Testis (tissue), 3 donors: ENCODE results near the gene MS4A15. TPM values are rescaled to one million over a fixed set of nuclear protein-coding genes. Genes with fewer than 3 reads are reported as not detected.

Source experiments
- DNase-seq: peaks from one replicate; pipeline ENCODE4 v3.0.0-alpha.2; 2019
- H3K27ac ChIP-seq, 2 donors: fragments of 200-600 bp; sonication (generic); one replicate each; pipeline ENCODE4 v1.5.1; 2019
- H3K27me3 ChIP-seq: fragments of 200-600 bp; sonication (generic); one replicate; pipeline ENCODE4 v1.5.1; 2019
- H3K36me3 ChIP-seq: fragments of 200-600 bp; sonication (generic); one replicate; pipeline ENCODE4 v1.5.1; 2017; ENCODE audit warnings: low read depth; ENCODE audit errors: missing control alignments
- H3K4me1 ChIP-seq: fragments of 200-600 bp; sonication (generic); one replicate; pipeline ENCODE4 v1.5.1; 2019
- H3K4me3 ChIP-seq, 2 donors: fragments of 200-600 bp; sonication (generic); one replicate each; pipeline ENCODE4 v1.5.1; 2017 to 2019
- H3K9me3 ChIP-seq: fragments of 200-600 bp; sonication (generic); one replicate; pipeline ENCODE4 v1.5.1; 2017
- POLR2A ChIP-seq: fragments of 450-650 bp; IDR thresholded peaks from one replicate; pipeline ENCODE4 v1.6.1; 2017; ENCODE audit warnings: antibody characterized with exemption, mild to moderate bottlenecking, moderate library complexity
- WGBS, 2 donors: methylation state at CpG; one replicate each; pipeline ENCODE4 v1.1.5; 2018; 5-methylcytosine and 5-hydroxymethylcytosine counted together
- intact Hi-C: fragments of 100-400 bp; cut with DNase I; formaldehyde crosslinking; loops from one replicate; pipeline ENCODE4 v1.15.1; 2023; ENCODE audit warnings: low total_unique reads
- polyA plus RNA-seq: library from polyadenylated mRNA; stranded (reverse); fragments of 350-450 nt; fragmentation: Illumina TruSeq; extraction: RNeasy Lipid Tissue Mini Kit (QIAGEN cat#74804); gene quantifications from one replicate; pipeline ENCODE4 v1.2.3, GENCODE V29; 2014; ENCODE audit warnings: low read depth, low replicate concordance; ENCODE audit not compliant: insufficient read depth
- total RNA-seq, 2 donors: library from RNA; depleted of rRNA; stranded (reverse); fragments of >200 nt; gene quantifications; one replicate each; pipeline ENCODE4 v1.2.3, GENCODE V29; 2016
- TF ChIP-seq, protein P1 (sequence below), 3 experiments: fragments of 450-650 bp in 2 of 3; fragments of 200-600 bp in 1 of 3; sonication (generic) in 1 of 3; IDR thresholded peaks; one replicate each; pipeline ENCODE4 v1.5.1; 2016 to 2019; ENCODE audit warnings: antibody characterized with exemption in 3 of 3, mild to moderate bottlenecking in 2 of 3, moderate library complexity in 1 of 3

The MS4A15 gene
- total and polyA plus RNA-seq, 3 donors from 2014 or later = 0.31 to 0.82 (median 0.56) TPM

DNA sequence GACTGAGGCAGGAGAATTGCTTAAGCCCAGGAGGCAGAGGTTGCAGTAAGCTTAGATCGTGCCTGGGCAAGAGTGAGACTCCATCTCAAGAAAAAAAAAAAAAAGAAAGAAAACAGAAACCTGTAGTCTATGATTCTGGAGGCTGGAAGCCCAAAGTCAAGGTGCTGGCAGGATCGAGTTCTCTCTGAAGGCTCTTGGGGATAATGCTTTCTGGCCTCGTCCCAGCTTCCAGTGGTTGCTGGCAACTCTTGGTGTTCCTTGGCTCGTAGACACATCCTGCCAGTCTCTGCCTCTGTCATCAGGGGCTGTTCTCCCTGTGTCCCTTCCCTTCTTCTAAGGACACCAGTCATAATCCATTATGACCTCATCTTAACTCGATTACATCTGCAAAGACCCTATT is 68.5 kb downstream of the MS4A15 start:
- Histone ChIP-seq H3K4me1 (peaks cover 9% of the 10 kb centered on the region), H3K9me3 (no peaks in the 10 kb centered on the region), H3K4me3 (no peak overlapping the region), H3K27ac (no peak overlapping the region), H3K36me3 (no peaks in the 10 kb centered on the region), H3K27me3 (no peaks in the 10 kb centered on the region)
- DNase-seq = no peak
- intact Hi-C loops = no loop called here
- TF ChIP-seq, protein P1, sequence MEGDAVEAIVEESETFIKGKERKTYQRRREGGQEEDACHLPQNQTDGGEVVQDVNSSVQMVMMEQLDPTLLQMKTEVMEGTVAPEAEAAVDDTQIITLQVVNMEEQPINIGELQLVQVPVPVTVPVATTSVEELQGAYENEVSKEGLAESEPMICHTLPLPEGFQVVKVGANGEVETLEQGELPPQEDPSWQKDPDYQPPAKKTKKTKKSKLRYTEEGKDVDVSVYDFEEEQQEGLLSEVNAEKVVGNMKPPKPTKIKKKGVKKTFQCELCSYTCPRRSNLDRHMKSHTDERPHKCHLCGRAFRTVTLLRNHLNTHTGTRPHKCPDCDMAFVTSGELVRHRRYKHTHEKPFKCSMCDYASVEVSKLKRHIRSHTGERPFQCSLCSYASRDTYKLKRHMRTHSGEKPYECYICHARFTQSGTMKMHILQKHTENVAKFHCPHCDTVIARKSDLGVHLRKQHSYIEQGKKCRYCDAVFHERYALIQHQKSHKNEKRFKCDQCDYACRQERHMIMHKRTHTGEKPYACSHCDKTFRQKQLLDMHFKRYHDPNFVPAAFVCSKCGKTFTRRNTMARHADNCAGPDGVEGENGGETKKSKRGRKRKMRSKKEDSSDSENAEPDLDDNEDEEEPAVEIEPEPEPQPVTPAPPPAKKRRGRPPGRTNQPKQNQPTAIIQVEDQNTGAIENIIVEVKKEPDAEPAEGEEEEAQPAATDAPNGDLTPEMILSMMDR (IDR thresholded peaks at IDR 0.05) = no peak
- TF ChIP-seq POLR2A = no peak
- WGBS, 2 donors = 90 to 95% methylated on average over 5 of the region's 5 CpGs

GRCh38 chr11:60825790-60826189 is 69.1 kb downstream of the MS4A15 start:
- no peak for DNase-seq
- WGBS, 2 donors = 95% methylated on average over 6 of the region's 6 CpGs; no CpG with 5 or more reads in 1 of the 2 donors
- Histone ChIP-seq H3K4me1 (peaks cover 9% of the 10 kb centered on the region), H3K9me3 (no peaks in the 10 kb centered on the region), H3K27me3 (no peaks in the 10 kb centered on the region), H3K4me3 (no peak overlapping the region), H3K36me3 (no peaks in the 10 kb centered on the region), H3K27ac (no peak overlapping the region)
- intact Hi-C loops = no loop called here
- TF ChIP-seq, protein P1 (IDR thresholded peaks at IDR 0.05) = no peak
- no peak for TF ChIP-seq POLR2A

Other genes starting within 250 kb of the MS4A15 start
- under 1 TPM in 1 of 2 donors, not detected in 1; 0.55 TPM for gene MS4A13, start 241.5 kb upstream of the MS4A15 start, total RNA-seq
- gene MS4A13, start 241.5 kb upstream of the MS4A15 start, polyA plus RNA-seq = 7.0 TPM
- under 1 TPM; 0.31 to 0.43 TPM for gene MS4A8, start 57.3 kb upstream of the MS4A15 start, total RNA-seq
- 3.3 TPM for gene MS4A8, start 57.3 kb upstream of the MS4A15 start, polyA plus RNA-seq
- under 1 TPM in 1 of 2 donors, not detected in 1; 0.50 TPM for gene MS4A18, start 32.1 kb upstream of the MS4A15 start, total RNA-seq
- 0.96 TPM for gene MS4A18, start 32.1 kb upstream of the MS4A15 start, polyA plus RNA-seq
- gene MS4A10, start 28.5 kb downstream of the MS4A15 start, total RNA-seq = under 1 TPM in 1 of 2 donors, not detected in 1; 0.25 TPM
- not detected for gene MS4A10, start 28.5 kb downstream of the MS4A15 start, polyA plus RNA-seq
- 10 to 100 TPM; 60.7 to 64.7 TPM for gene CCDC86, start 85.2 kb downstream of the MS4A15 start, total RNA-seq
- gene CCDC86, start 85.2 kb downstream of the MS4A15 start, polyA plus RNA-seq = 134 TPM
- gene PTGDR2, start 99.1 kb downstream of the MS4A15 start, total RNA-seq = 1 to 10 TPM in 1 of 2 donors, under 1 TPM in 1; 0.81 to 1.5 TPM
- 0.28 TPM for gene PTGDR2, start 99.1 kb downstream of the MS4A15 start, polyA plus RNA-seq
- 1 to 10 TPM; 3.5 to 4.0 TPM for gene ZP1, start 110.7 kb downstream of the MS4A15 start, total RNA-seq
- 11.2 TPM for gene ZP1, start 110.7 kb downstream of the MS4A15 start, polyA plus RNA-seq
- 100 to 1,000 TPM in 1 of 2 donors, 10 to 100 TPM in 1; 79.8 to 109 TPM for gene PRPF19, start 149.7 kb downstream of the MS4A15 start, total RNA-seq
- 71.6 TPM for gene PRPF19, start 149.7 kb downstream of the MS4A15 start, polyA plus RNA-seq
- gene TMEM109, start 157.3 kb downstream of the MS4A15 start, total RNA-seq = 10 to 100 TPM; 28.1 to 46.7 TPM
- gene TMEM109, start 157.3 kb downstream of the MS4A15 start, polyA plus RNA-seq = 59.1 TPM
- 10 to 100 TPM; 21.7 to 39.0 TPM for gene TMEM132A, start 167.6 kb downstream of the MS4A15 start, total RNA-seq
- 17.8 TPM for gene TMEM132A, start 167.6 kb downstream of the MS4A15 start, polyA plus RNA-seq
- gene SLC15A3, start 195.3 kb downstream of the MS4A15 start, total RNA-seq = 1 to 10 TPM; 8.0 to 9.3 TPM
- gene SLC15A3, start 195.3 kb downstream of the MS4A15 start, polyA plus RNA-seq = 24.4 TPM
- gene CD6, start 214.8 kb downstream of the MS4A15 start, total RNA-seq = 1 to 10 TPM in 1 of 2 donors, under 1 TPM in 1; 0.87 to 1.6 TPM
- 3.1 TPM for gene CD6, start 214.8 kb downstream of the MS4A15 start, polyA plus RNA-seq